Suppressor macrophage treated with lipopolysaccharide for 1 hour (primary cell): ENCODE data around the gene HOXA6.
A peak's percentile ranks its signal among the peaks of the same experiment; 100 is the strongest.

Source experiments
- DNase-seq, 3 donors: peaks; one replicate each; pipeline ENCODE4 v3.0.0-alpha.2; 2020 to 2022

Gene HOXA6

GRCh38 chr7:27149842-27150567 lies 2.4 kb upstream of the HOXA6 start:
- DNase-seq: no peak

- no peak for DNase-seq
These were observed 1.4 kb upstream of the HOXA6 start for GRCh38 chr7:27148756-27149641.

GRCh38 chr7:27148031-27148755 lies 619 bp upstream of the HOXA6 start:
- no peak for DNase-seq

GRCh38 chr7:27146491-27147198 lies 929 bp downstream of the HOXA6 start:
- DNase-seq: no peak

- no peak for DNase-seq
These were observed 1.6 kb downstream of the HOXA6 start for GRCh38 chr7:27145914-27146412.

GRCh38 chr7:27145165-27145913 lies 2.2 kb downstream of the HOXA6 start:
- DNase-seq: no peak

GRCh38 chr7:27144781-27145164 lies 2.8 kb downstream of the HOXA6 start:
- no peak for DNase-seq

- no peak for DNase-seq
These were observed 3.4 kb downstream of the HOXA6 start for GRCh38 chr7:27143950-27144780.

GRCh38 chr7:27143023-27143949 lies 4.3 kb downstream of the HOXA6 start, which contains the start of gene HOXA5:
Gene HOXA5 (minus strand): TSS chr7:27143681. CDS start chr7:27143607, 74 bp downstream.
- peak; percentile 63 to 77 (median 73) for DNase-seq

GRCh38 chr7:27142580-27143022 lies 5.0 kb downstream of the HOXA6 start:
- DNase-seq: no peak

GRCh38 chr7:27141923-27142579 lies 5.5 kb downstream of the HOXA6 start:
- peak in 1 of 3 donors; percentile 24 for DNase-seq

- no peak for DNase-seq
These were observed 6.2 kb downstream of the HOXA6 start for GRCh38 chr7:27141137-27141922.

GRCh38 chr7:27140126-27140857 lies 7.3 kb downstream of the HOXA6 start:
- DNase-seq: no peak

- no peak for DNase-seq
These were observed 8.0 kb downstream of the HOXA6 start for GRCh38 chr7:27139334-27140125.

- DNase-seq: no peak
These were observed 8.6 kb downstream of the HOXA6 start for GRCh38 chr7:27138985-27139333.

- no peak for DNase-seq
These were observed 9.1 kb downstream of the HOXA6 start for GRCh38 chr7:27138472-27138871.
